Adrenal gland (tissue), 12 donors: ENCODE results near the gene C3orf22. TPM values are rescaled to one million over a fixed set of nuclear protein-coding genes. Genes with fewer than 3 reads are reported as not detected.

ENCODE experiments used
- DNase-seq, 7 donors: peaks; one replicate each; pipeline ENCODE4 v3.0.0-alpha.2; 2019 to 2020
- H3K27ac ChIP-seq, 5 donors: fragments of 200-600 bp; sonication (generic) in 4 of 5; 1 replicate in 3 of 5; 2 replicates in 2 of 5; pipeline versions ENCODE4 v1.5.1 to v1.8.0; 2016 to 2020; ENCODE audit warnings: mild to moderate bottlenecking in 1 of 5
- H3K27me3 ChIP-seq: fragments of 200-600 bp; 2 replicates; pipeline ENCODE4 v1.8.0; 2021
- H3K36me3 ChIP-seq, 2 donors: fragments of 200-600 bp; replicated peaks in 1 of 2; 1 replicate in 1 of 2; 2 replicates in 1 of 2; pipeline versions ENCODE4 v1.5.1 to v1.8.0; 2018 to 2022
- H3K4me1 ChIP-seq, 2 donors: fragments of 200-600 bp; replicated peaks in 1 of 2; 1 replicate in 1 of 2; 2 replicates in 1 of 2; pipeline versions ENCODE4 v1.5.1 to v1.8.0; 2018 to 2021
- H3K4me3 ChIP-seq, 4 donors: fragments of 200-600 bp; sonication (generic) in 3 of 4; one replicate each; pipeline ENCODE4 v1.5.1; 2016 to 2018
- H3K9me3 ChIP-seq, 3 donors: fragments of 200-600 bp; sonication (generic) in 1 of 3; replicated peaks in 1 of 3; 1 replicate in 2 of 3; 2 replicates in 1 of 3; pipeline versions ENCODE4 v1.5.1 to v1.8.0; 2016 to 2021
- POLR2A ChIP-seq, 2 donors: fragments of 450-650 bp; IDR thresholded peaks; one replicate each; pipeline ENCODE4 v1.6.1; 2017; ENCODE audit warnings: antibody characterized with exemption in 2 of 2, mild to moderate bottlenecking in 2 of 2, moderate library complexity in 1 of 2
- WGBS, 4 donors: extraction: QIAGEN DNeasy Blood & Tissue Kit in 2 of 4; methylation state at CpG; one replicate each; pipeline versions ENCODE4 v1.1.5 to v1.1.7; 2013 to 2017; 5-methylcytosine and 5-hydroxymethylcytosine counted together
- intact Hi-C, 2 donors: fragments of 100-400 bp; cut with DNase I; formaldehyde crosslinking; loops; one replicate each; pipeline versions ENCODE4 v1.14.1 to v1.15.0; 2022 to 2023
- polyA plus RNA-seq, 3 donors: library from polyadenylated mRNA; stranded (reverse); fragments of 200-250 nt in 2 of 3; fragments of 350-450 nt in 1 of 3; fragmentation: Illumina TruSeq in 1 of 3; extraction: RNeasy Lipid Tissue Mini Kit (QIAGEN cat#74804) in 1 of 3; gene quantifications; one replicate each; pipeline ENCODE4 v1.2.3, GENCODE V29; 2013 to 2014
- total RNA-seq, 9 donors: library from RNA; depleted of rRNA in 4 of 9; stranded (reverse); fragments of >200 nt in 4 of 9; fragments of 120-200 nt in 1 of 9; fragmentation: NEBNext Ultra II Directional in 1 of 9; extraction: Animal tissue kit (Norgen Biotek cat#: 25700) in 1 of 9; gene quantifications; one replicate each; pipeline versions ENCODE4 v1.1.0 to v1.2.4, GENCODE V29; 2013 to 2023
- TF ChIP-seq, protein P1 (sequence below), 6 experiments: fragments of 450-650 bp in 4 of 6; fragments of 200-600 bp in 2 of 6; sonication (generic) in 1 of 6; IDR thresholded peaks; 1 replicate in 5 of 6; 2 replicates in 1 of 6; pipeline versions ENCODE4 v1.5.1 to v1.8.0; 2016 to 2021; ENCODE audit warnings: antibody characterized with exemption in 6 of 6, mild to moderate bottlenecking in 2 of 6, moderate library complexity in 1 of 6
- donor health status: healthy with polysubstance abuse.
- donor health status: Bipolar disorder and iron deficiency.
- donor health status: DM: yes; HTN: yes; CAD: no.
- donor health status: DM: no; HTN: no; CAD: no.
- donor health status: DM: no; HTN: no; CAD: no.
- donor health status: DM: yes; HTN: yes; CAD: no.

Gene C3orf22
- total and polyA plus RNA-seq, 12 donors, result not detected

DNA sequence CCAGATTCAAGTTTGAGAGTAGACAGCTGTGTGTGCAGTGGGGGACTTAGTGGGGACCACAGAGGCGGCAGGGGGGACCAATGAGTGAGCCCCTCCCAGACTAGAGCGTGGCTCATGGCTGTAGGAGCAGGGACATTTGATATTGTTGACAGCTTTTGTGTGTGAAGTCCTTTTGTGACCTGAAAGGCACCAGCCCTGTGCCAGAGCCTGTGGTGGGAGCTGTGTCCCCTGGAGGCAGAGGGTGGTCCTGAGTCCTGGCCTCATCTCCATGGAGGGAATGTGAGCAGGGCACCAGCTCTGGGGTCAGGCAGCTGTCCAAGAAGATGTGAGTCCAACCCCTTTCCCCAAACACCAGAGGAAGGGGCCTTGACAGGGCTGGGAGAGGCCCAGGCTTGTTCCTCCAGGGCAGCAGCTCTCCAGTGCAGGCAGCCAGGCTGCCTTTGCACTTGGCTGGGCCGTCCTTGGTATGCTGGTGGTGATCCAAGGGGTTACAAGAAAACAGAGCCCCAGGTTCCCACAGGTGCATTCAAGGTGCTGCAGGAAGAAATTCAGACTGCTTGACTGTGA lies 10.1 kb upstream of the C3orf22 start:
- Histone ChIP-seq H3K4me3 (no peak overlapping the region), H3K9me3 (peaks cover 0 to 3% (median 0%) of the 10 kb centered on the region in 3 donors), H3K4me1 (no peaks in the 10 kb centered on the region), H3K27me3 (no peaks in the 10 kb centered on the region), H3K36me3 (no peaks in the 10 kb centered on the region), H3K27ac (no peak overlapping the region)
- intact Hi-C loops, result no loop called here
- DNase-seq, result no peak
- TF ChIP-seq POLR2A (IDR thresholded peaks at IDR 0.05), result no peak
- TF ChIP-seq, protein P1, sequence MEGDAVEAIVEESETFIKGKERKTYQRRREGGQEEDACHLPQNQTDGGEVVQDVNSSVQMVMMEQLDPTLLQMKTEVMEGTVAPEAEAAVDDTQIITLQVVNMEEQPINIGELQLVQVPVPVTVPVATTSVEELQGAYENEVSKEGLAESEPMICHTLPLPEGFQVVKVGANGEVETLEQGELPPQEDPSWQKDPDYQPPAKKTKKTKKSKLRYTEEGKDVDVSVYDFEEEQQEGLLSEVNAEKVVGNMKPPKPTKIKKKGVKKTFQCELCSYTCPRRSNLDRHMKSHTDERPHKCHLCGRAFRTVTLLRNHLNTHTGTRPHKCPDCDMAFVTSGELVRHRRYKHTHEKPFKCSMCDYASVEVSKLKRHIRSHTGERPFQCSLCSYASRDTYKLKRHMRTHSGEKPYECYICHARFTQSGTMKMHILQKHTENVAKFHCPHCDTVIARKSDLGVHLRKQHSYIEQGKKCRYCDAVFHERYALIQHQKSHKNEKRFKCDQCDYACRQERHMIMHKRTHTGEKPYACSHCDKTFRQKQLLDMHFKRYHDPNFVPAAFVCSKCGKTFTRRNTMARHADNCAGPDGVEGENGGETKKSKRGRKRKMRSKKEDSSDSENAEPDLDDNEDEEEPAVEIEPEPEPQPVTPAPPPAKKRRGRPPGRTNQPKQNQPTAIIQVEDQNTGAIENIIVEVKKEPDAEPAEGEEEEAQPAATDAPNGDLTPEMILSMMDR (IDR thresholded peaks at IDR 0.05), result no peak
- WGBS, 4 donors, result 75 to 84% (median 79%) methylated on average over 2 to 3 of the region's 3 CpGs

DNA sequence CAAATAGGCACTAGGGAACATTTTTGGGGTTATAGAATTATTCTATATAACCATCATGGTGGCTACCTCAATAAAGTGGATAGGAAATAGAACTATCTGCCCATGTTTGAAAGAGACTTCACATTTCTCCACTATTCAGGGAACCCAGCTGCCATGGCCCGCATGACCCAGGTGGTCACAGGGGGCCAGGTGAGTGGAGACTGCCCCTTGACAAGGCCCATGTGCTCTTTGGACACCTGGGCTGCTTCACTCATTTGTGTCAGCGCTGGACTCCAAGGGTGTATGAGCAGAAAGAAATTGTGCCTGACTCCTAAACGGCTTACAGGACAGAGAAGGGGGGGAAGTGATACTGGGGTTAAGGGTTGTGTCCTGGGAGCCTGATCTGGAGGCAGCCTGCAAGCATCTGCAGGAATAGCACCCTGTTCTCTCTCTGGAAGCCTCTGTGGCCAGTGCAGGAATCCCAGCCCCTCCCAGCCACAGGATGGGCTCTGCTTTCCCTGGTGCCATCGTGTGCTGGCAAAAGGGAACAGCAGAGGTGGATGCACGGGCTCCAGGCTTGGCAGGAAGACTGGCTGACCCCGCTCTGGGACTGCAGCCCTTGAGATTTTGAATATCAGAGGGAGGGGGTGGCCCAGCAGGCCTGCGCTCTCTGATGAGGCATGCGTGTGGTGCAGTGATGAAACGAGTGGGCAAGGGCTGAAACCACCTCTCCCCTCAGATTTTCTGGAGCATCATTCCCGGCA lies 9.1 kb upstream of the C3orf22 start:
- Histone ChIP-seq H3K4me3 (no peak overlapping the region), H3K9me3 (peaks cover 0 to 3% (median 0%) of the 10 kb centered on the region in 3 donors), H3K27ac (no peak overlapping the region), H3K36me3 (no peaks in the 10 kb centered on the region), H3K4me1 (no peaks in the 10 kb centered on the region), H3K27me3 (no peaks in the 10 kb centered on the region)
- WGBS, 4 donors, result 52 to 65% (median 61%) methylated on average over 7 to 10 of the region's 10 CpGs
- TF ChIP-seq, protein P1 (IDR thresholded peaks at IDR 0.05), result no peak
- no peak for TF ChIP-seq POLR2A (IDR thresholded peaks at IDR 0.05)
- intact Hi-C loops, result no loop called here
- peak in 2 of 7 donors; percentile 35 for DNase-seq

- intact Hi-C loops, result no loop called here
- TF ChIP-seq, protein P1 (IDR thresholded peaks at IDR 0.05), result no peak
- TF ChIP-seq POLR2A (IDR thresholded peaks at IDR 0.05), result no peak
- 50 to 78% (median 72%) methylated on average over 2 of the region's 2 CpGs for whole genome bisulfite sequencing, 4 donors
- Histone ChIP-seq H3K27me3 (no peaks in the 10 kb centered on the region), H3K9me3 (peaks cover 0 to 3% (median 0%) of the 10 kb centered on the region in 3 donors), H3K27ac (no peak overlapping the region), H3K36me3 (no peaks in the 10 kb centered on the region), H3K4me3 (no peak overlapping the region), H3K4me1 (no peaks in the 10 kb centered on the region)
- no peak for DNase-seq
These were observed 4.1 kb upstream of the C3orf22 start for GRCh38 chr3:126562737-126563276.

DNA sequence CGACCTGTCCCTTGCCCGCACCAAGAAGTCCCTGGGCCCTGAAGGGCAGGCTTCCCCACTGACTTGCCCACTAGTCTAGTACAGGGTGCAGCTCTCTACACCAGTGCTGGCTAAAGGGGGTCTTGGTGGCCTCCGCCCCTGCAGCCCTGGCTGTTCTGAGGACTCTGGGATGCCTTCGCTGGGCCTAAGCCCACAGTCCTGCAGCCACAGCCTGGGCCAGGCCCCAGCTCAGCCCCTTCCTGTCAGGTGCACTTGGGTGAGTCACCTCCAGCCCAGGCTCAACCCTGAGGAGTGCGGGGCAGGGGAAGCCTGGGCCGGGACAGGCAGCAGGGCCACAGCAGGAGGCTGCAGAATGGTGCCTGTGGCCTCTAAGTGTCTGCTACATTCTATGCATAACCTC lies 971 bp downstream of the C3orf22 start:
- 48 to 78% (median 71%) methylated on average over 3 to 6 of the region's 6 CpGs for WGBS, 4 donors
- H3K4me1 ChIP-seq, result no peaks in the 10 kb centered on the region
- H3K9me3 ChIP-seq, result no peaks in the 10 kb centered on the region
- H3K36me3 ChIP-seq, result no peaks in the 10 kb centered on the region
- TF ChIP-seq POLR2A (IDR thresholded peaks at IDR 0.05), result no peak
- no peak overlapping the region for H3K27ac ChIP-seq
- intact Hi-C loops, result no loop called here
- no peaks in the 10 kb centered on the region for H3K27me3 ChIP-seq
- no peak overlapping the region for H3K4me3 ChIP-seq
- peak in 2 of 7 donors; percentile 8 to 9 for DNase-seq
